Endothelial cell of umbilical vein (primary cell): ENCODE data around the gene TMEM82. TPM values are rescaled to one million over a fixed set of nuclear protein-coding genes. Genes with fewer than 3 reads are reported as not detected.

Source experiments
- BruUV-seq: library from RNA; stranded (reverse); fragments of 400-500 nt; replicated peaks from 2 replicates; lab custom pipeline; 2021; lab: Mats Ljungman, UMichigan
- CTCF ChIA-PET: fragments of 300-600, 350-600 bp; sonication (Branson Sonifier 250); formaldehyde crosslinking; loops from one replicate; lab custom pipeline; 2021; ENCODE audit warnings: antibody characterized with exemption, inconsistent platforms; lab: Charles Lee
- POLR2A ChIA-PET: fragments of 300-600, 350-600 bp; sonication (Branson Sonifier 250); formaldehyde crosslinking; loops from one replicate; lab custom pipeline; 2021; ENCODE audit warnings: antibody characterized with exemption, inconsistent platforms; lab: Charles Lee
- DNase-seq: peaks from one replicate; pipeline ENCODE4 v3.0.0-alpha.2; 2011; ENCODE audit warnings: low read depth, low spot score
- FAIRE-seq: peaks from 2 replicates; lab custom pipeline; 2011; peaks lifted over from hg19 to GRCh38; lab: Jason Lieb, UNC
- H2AFZ ChIP-seq: 2 replicates; pipeline ENCODE4 v1.6.0; 2012; ENCODE audit warnings: low read depth, low read length, control low read depth, inconsistent platforms
- H3K27ac ChIP-seq: 2 replicates; pipeline ENCODE4 v1.5.1; 2011; ENCODE audit warnings: low read depth, mild to moderate bottlenecking, control low read depth, low read length, moderate library complexity; ENCODE audit not compliant: insufficient read depth
- H3K27me3 ChIP-seq, 2 experiments: 2 replicates each; pipeline versions ENCODE4 v1.6.0 to v1.6.1; 2011; ENCODE audit warnings: low read length in 2 of 2, mixed read lengths in 1 of 2; ENCODE audit not compliant: control insufficient read depth in 2 of 2, insufficient read depth in 2 of 2
- H3K36me3 ChIP-seq, 2 experiments: 2 replicates in 1 of 2; 3 replicates in 1 of 2; pipeline ENCODE4 v1.5.1; 2011; ENCODE audit warnings: low read length in 2 of 2, mild to moderate bottlenecking in 1 of 2, moderate library complexity in 1 of 2; ENCODE audit not compliant: control insufficient read depth in 2 of 2, insufficient read depth in 2 of 2; ENCODE audit errors: extremely low read depth in 1 of 2
- H3K4me1 ChIP-seq: 3 replicates; pipeline ENCODE4 v1.5.1; 2011; ENCODE audit warnings: mild to moderate bottlenecking, low read length; ENCODE audit not compliant: control insufficient read depth, insufficient read depth; ENCODE audit errors: extremely low read depth
- H3K4me2 ChIP-seq: 2 replicates; pipeline ENCODE4 v1.6.1; 2011; ENCODE audit warnings: low read length, control low read depth, mixed read lengths; ENCODE audit not compliant: insufficient read depth
- H3K4me3 ChIP-seq, 3 experiments: fragments of 200-600 bp in 1 of 3; sonication (generic), shearing (Covaris generic) in 1 of 3; replicated peaks in 1 of 3; 2 replicates each; pipeline ENCODE4 v1.5.1; 2011 to 2016; ENCODE audit warnings: control low read depth in 3 of 3, low read length in 3 of 3, mild to moderate bottlenecking in 2 of 3, inconsistent platforms in 1 of 3, low read depth in 1 of 3, moderate library complexity in 1 of 3; ENCODE audit not compliant: insufficient read depth in 1 of 3
- H3K79me2 ChIP-seq: 2 replicates; pipeline ENCODE4 v1.6.0; 2012; ENCODE audit warnings: low read length, inconsistent platforms; ENCODE audit not compliant: control insufficient read depth, insufficient read depth
- H3K9ac ChIP-seq: replicated peaks from 2 replicates; pipeline ENCODE3; 2011; ENCODE audit warnings: low read length, control low read depth; ENCODE audit not compliant: insufficient read depth; ENCODE audit errors: extremely low read depth
- H3K9me1 ChIP-seq: replicated peaks from 3 replicates; pipeline ENCODE4 v1.6.0; 2011; ENCODE audit warnings: mild to moderate bottlenecking, low read length; ENCODE audit not compliant: control insufficient read depth, insufficient read depth; ENCODE audit errors: extremely low read depth
- H3K9me3 ChIP-seq: replicated peaks from 2 replicates; pipeline ENCODE4 v1.5.1; 2012; ENCODE audit warnings: low read length, inconsistent platforms; ENCODE audit not compliant: control insufficient read depth, insufficient read depth
- H4K20me1 ChIP-seq: replicated peaks from 2 replicates; pipeline ENCODE3; 2011; ENCODE audit warnings: mild to moderate bottlenecking, low read length; ENCODE audit not compliant: control insufficient read depth, insufficient read depth; ENCODE audit errors: extremely low read depth
- EZH2 ChIP-seq: IDR thresholded peaks from 2 replicates; pipeline ENCODE4 v1.6.1; 2012; ENCODE audit warnings: borderline replicate concordance, low read depth, mild to moderate bottlenecking, moderate library complexity, low read length, inconsistent platforms; ENCODE audit not compliant: severe bottlenecking
- FOS ChIP-seq: IDR thresholded peaks from 2 replicates; pipeline ENCODE4 v1.6.1; 2011; ENCODE audit warnings: mild to moderate bottlenecking, low read length, moderate library complexity, borderline replicate concordance; ENCODE audit not compliant: insufficient read depth
- GATA2 ChIP-seq: IDR thresholded peaks from 2 replicates; pipeline ENCODE4 v1.7.0; 2011; ENCODE audit warnings: low read depth, mild to moderate bottlenecking, moderate library complexity, mixed read lengths, low read length; ENCODE audit not compliant: insufficient read length, insufficient read depth
- JUN ChIP-seq: IDR thresholded peaks from 2 replicates; pipeline ENCODE4 v1.6.1; 2011; ENCODE audit warnings: borderline replicate concordance, low read depth; ENCODE audit not compliant: insufficient read length, insufficient read depth
- MYC ChIP-seq: IDR thresholded peaks from one replicate; pipeline ENCODE4 v1.6.1; 2011; ENCODE audit warnings: mild to moderate bottlenecking, low read depth, low read length
- POLR2A ChIP-seq: IDR thresholded peaks from 2 replicates; pipeline ENCODE4 v1.6.1; 2012; ENCODE audit warnings: low read depth, mild to moderate bottlenecking, control low read depth, low read length
- POLR2AphosphoS5 ChIP-seq: IDR thresholded peaks from 2 replicates; pipeline ENCODE4 v1.6.1; 2012; ENCODE audit warnings: low read depth, mild to moderate bottlenecking, control low read depth, low read length, moderate library complexity; ENCODE audit not compliant: insufficient read depth
- dilution Hi-C: fragments of 300-500 bp; cut with MboI; formaldehyde crosslinking; loops from one replicate; pipeline ENCODE4 v1.15.0; 2019; ENCODE audit warnings: low sequenced_read_pairs; ENCODE audit not compliant: extremely low pct_ligation_motif_present
- intact Hi-C: fragments of 100-400 bp; cut with micrococcal nuclease; formaldehyde crosslinking; loops from one replicate; pipeline ENCODE4 v1.10.0; 2022
- polyA plus RNA-seq, 4 experiments: library from polyadenylated mRNA; depleted of rRNA in 3 of 4; stranded (reverse) in 3 of 4; unstranded in 1 of 4; fragments of >200 nt; gene quantifications; 2 replicates each; pipeline versions ENCODE4 v1.2.1 to v1.2.3, GENCODE V29; 2011 to 2012; ENCODE audit warnings: missing spikeins in 1 of 4
- total RNA-seq: library from RNA; stranded (reverse); gene quantifications from 2 replicates; pipeline ENCODE4 v1.2.3, GENCODE V29; 2021
- TF ChIP-seq, protein P1 (sequence below), 2 donors: IDR thresholded peaks; 1 replicate in 1 of 2; 2 replicates in 1 of 2; pipeline ENCODE4 v1.5.1; 2011; ENCODE audit warnings: low read length in 2 of 2, mild to moderate bottlenecking in 2 of 2, moderate library complexity in 2 of 2, control low read depth in 1 of 2, inconsistent platforms in 1 of 2, low read depth in 1 of 2; ENCODE audit not compliant: insufficient read depth in 1 of 2; ENCODE audit errors: extremely low read depth in 1 of 2
- TF ChIP-seq, protein P2 (sequence below): IDR thresholded peaks from 2 replicates; pipeline ENCODE4 v1.6.1; 2011; ENCODE audit not compliant: insufficient read depth, insufficient read length

The TMEM82 gene
- total and polyA plus RNA-seq, 2 donors (not counting 3 experiments of a cell fraction or from before 2014, with no cell fraction given), result not detected

DNA sequence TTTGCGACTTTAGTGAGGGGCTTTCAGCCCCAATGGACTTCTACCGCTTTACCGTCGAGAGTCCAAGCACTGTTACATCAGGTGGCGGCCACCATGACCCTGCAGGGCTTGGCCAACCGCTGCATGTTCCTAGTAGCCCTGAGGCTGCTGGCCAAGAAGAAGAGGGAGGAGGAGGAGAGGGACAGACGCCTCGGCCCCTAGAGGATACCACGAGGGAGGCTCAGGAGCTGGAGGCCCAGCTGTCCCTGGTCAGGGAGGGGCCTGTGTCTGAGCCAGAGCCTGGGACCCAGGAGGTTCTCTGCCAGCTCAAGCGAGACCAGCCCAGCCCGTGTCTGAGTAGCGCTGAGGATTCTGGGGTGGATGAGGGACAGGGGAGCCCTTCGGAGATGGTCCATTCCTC lies 14.9 kb upstream of the TMEM82 start:
- Histone ChIP-seq H3K27me3 (no peaks in the 10 kb centered on the region), H3K9ac (no peak overlapping the region), H3K9me3 (no peaks in the 10 kb centered on the region), H4K20me1 (no peaks in the 10 kb centered on the region), H3K4me2 (no peak overlapping the region), H3K4me3 (no peak overlapping the region), H3K9me1 (no peaks in the 10 kb centered on the region), H3K27ac (no peak overlapping the region), H3K36me3 (peaks cover 9 to 65% of the 10 kb centered on the region in 2 experiments), H2AFZ (no peak overlapping the region), H3K79me2 (no peaks in the 10 kb centered on the region), H3K4me1 (no peaks in the 10 kb centered on the region)
- DNase-seq (no peak), FAIRE-seq (no peak)
- dilution Hi-C loops, result no loop called here
- ChIA-PET CTCF (no interaction called here), POLR2A (no interaction called here)
- no TSS peak for BruUV-seq
- no peak for TF ChIP-seq MYC
- no peak for TF ChIP-seq POLR2AphosphoS5
- TF ChIP-seq, protein P1, sequence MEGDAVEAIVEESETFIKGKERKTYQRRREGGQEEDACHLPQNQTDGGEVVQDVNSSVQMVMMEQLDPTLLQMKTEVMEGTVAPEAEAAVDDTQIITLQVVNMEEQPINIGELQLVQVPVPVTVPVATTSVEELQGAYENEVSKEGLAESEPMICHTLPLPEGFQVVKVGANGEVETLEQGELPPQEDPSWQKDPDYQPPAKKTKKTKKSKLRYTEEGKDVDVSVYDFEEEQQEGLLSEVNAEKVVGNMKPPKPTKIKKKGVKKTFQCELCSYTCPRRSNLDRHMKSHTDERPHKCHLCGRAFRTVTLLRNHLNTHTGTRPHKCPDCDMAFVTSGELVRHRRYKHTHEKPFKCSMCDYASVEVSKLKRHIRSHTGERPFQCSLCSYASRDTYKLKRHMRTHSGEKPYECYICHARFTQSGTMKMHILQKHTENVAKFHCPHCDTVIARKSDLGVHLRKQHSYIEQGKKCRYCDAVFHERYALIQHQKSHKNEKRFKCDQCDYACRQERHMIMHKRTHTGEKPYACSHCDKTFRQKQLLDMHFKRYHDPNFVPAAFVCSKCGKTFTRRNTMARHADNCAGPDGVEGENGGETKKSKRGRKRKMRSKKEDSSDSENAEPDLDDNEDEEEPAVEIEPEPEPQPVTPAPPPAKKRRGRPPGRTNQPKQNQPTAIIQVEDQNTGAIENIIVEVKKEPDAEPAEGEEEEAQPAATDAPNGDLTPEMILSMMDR (IDR thresholded peaks at IDR 0.05; ENCODE audit: extremely low read depth in 1 of 2, insufficient read depth in 1 of 2, low read depth in 1 of 2, low read length in 2 of 2), result no peak
- TF ChIP-seq JUN, result no peak
- no peak for TF ChIP-seq EZH2
- TF ChIP-seq GATA2, result no peak
- TF ChIP-seq, protein P2, sequence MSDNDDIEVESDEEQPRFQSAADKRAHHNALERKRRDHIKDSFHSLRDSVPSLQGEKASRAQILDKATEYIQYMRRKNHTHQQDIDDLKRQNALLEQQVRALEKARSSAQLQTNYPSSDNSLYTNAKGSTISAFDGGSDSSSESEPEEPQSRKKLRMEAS, result no peak
- TF ChIP-seq FOS, result no peak
- no peak for TF ChIP-seq POLR2A
- intact Hi-C loops, result no loop called here
